HepG2 (cell line): ENCODE measurements around the gene GCLM.

Experiments
- ASH2L ChIP-seq: fragments of 300-600, 200-600 bp; sonication (generic); IDR thresholded peaks from 2 replicates; pipeline ENCODE4 v1.7.0; 2017; ENCODE audit warnings: low read depth, mild to moderate bottlenecking, moderate library complexity, mixed read lengths, low read length; ENCODE audit not compliant: insufficient read length
- BHLHE40 ChIP-seq: IDR thresholded peaks from 2 replicates; pipeline ENCODE4 v1.6.1; 2011; ENCODE audit warnings: low read length, improper control_type of control experiment
- CERS6 ChIP-seq: sonication (generic); formaldehyde crosslinking; IDR thresholded peaks from 2 replicates; pipeline ENCODE4 v1.5.0; 2020; ENCODE audit warnings: missing genetic modification reagents
- EP300 ChIP-seq, 3 experiments: sonication (generic) in 1 of 3; formaldehyde crosslinking in 1 of 3; IDR thresholded peaks; 2 replicates each; pipeline versions ENCODE4 v1.5.1 to v1.6.1; 2011 to 2020; ENCODE audit warnings: low read depth in 2 of 3, low read length in 2 of 3, borderline replicate concordance in 1 of 3, improper control_type of control experiment in 1 of 3, mild to moderate bottlenecking in 1 of 3, missing genetic modification reagents in 1 of 3, moderate library complexity in 1 of 3
- FOSL2 ChIP-seq: sonication (generic); formaldehyde crosslinking; IDR thresholded peaks from 2 replicates; pipeline ENCODE4 v1.4.0; 2020; ENCODE audit warnings: missing genetic modification reagents
- GTF3A ChIP-seq: sonication (generic); formaldehyde crosslinking; conservative IDR thresholded peaks from 2 replicates; pipeline ENCODE4 v1.4.0; 2020; ENCODE audit warnings: mild to moderate bottlenecking, missing genetic modification reagents
- MTA3 ChIP-seq: sonication (generic); formaldehyde crosslinking; IDR thresholded peaks from 2 replicates; pipeline ENCODE4 v1.4.0; 2020; ENCODE audit warnings: missing genetic modification reagents
- MTF1 ChIP-seq: sonication (generic); formaldehyde crosslinking; IDR thresholded peaks from 2 replicates; pipeline ENCODE4 v1.5.0; 2020; ENCODE audit warnings: missing genetic modification reagents
- RAD51 ChIP-seq: fragments of 450-650 bp; IDR thresholded peaks from 2 replicates; pipeline ENCODE4 v1.6.1; 2016; ENCODE audit warnings: borderline replicate concordance
- SRSF1 ChIP-seq: fragments of 200-400 bp; formaldehyde crosslinking; optimal IDR thresholded peaks from 2 replicates; pipeline ENCODE3; 2017; ENCODE audit warnings: mild to moderate bottlenecking, low read depth, low read length, moderate library complexity
- ZNF256 ChIP-seq: sonication (generic); formaldehyde crosslinking; conservative IDR thresholded peaks from 2 replicates; pipeline ENCODE4 v1.4.0; 2020; ENCODE audit warnings: missing genetic modification reagents
- ZNF776 ChIP-seq: sonication (generic); formaldehyde crosslinking; IDR thresholded peaks from 2 replicates; pipeline ENCODE4 v1.4.0; 2020; ENCODE audit warnings: mild to moderate bottlenecking, missing genetic modification reagents
- TF ChIP-seq, protein P1 (sequence below): sonication (generic); formaldehyde crosslinking; IDR thresholded peaks from 2 replicates; pipeline ENCODE4 v1.4.0; 2020; ENCODE audit warnings: mild to moderate bottlenecking, missing genetic modification reagents

DNA sequence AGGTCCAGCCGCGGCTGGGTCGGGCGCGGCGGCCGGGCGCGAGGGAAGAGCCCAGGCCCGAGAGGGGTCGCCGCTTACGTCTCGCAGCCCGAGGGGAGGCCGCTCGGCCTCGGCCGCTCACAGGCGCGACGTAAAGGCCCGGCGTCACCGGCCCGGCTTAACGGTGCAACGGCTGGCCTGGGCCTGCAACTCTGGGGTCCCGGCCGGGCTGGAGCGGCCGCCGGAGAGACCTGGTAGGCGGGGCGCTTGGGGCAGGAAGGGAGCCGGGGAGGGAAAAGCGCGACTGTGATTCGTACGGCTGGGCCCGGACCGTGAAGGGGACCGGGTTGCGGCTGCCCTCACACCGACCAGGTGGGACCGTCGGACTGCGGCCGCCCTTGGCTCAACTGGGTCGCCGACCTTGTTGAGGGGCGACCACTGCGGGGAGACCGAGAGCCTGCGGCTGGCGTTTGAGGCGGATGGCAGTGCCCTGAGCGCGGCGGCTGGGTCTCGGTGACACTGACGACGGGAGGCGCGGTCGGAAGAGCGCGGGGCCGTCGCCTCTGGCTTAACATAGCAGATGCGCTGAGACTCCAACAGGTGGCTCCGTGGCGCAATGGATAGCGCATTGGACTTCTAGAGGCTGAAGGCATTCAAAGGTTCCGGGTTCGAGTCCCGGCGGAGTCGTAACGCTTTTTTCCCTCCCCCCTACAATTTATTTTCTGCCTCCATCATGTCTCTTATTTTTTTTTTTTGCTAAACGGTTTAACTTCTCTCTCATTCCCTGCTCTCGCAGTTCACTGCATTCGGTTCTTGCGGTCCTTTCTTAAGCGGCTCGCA, 62.0 kb downstream of the GCLM start:
- TF ChIP-seq FOSL2 (CRISPR knock-in tag) (peak; percentile 36), CERS6 (CRISPR knock-in tag) (no peak; the same call in 1 of the 2 replicates), ZNF256 (CRISPR knock-in tag) (no peak), EP300 (IDR thresholded peaks at IDR 0.05; ENCODE audit: low read depth in 2 of 2, low read length in 2 of 2) (no peak), EP300 (CRISPR knock-in tag; IDR thresholded peaks at IDR 0.05; ENCODE audit: borderline replicate concordance) (0 out of 2 replicates have a peak, but pooled peaks have one; percentile 22), RAD51 (no peak), GTF3A (CRISPR knock-in tag) (0 out of 2 replicates have a peak, but pooled peaks have one; percentile 25), ZNF776 (peak; percentile 75; the same call in 1 of the 2 replicates), MTF1 (CRISPR knock-in tag) (no peak), ASH2L (peak; percentile 93), MTA3 (CRISPR knock-in tag) (no peak), SRSF1 (no peak), BHLHE40 (no peak)
- TF ChIP-seq, protein P1, sequence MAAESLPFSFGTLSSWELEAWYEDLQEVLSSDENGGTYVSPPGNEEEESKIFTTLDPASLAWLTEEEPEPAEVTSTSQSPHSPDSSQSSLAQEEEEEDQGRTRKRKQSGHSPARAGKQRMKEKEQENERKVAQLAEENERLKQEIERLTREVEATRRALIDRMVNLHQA (CRISPR knock-in tag), result no peak
